GM23338 (cell line): ENCODE data around the gene IGF1R. TPM values are rescaled to one million over a fixed set of nuclear protein-coding genes. Genes with fewer than 3 reads are reported as not detected.

Source experiments
- EZH2phosphoT487 ChIP-seq: fragments of 200-600 bp; sonication (generic); IDR thresholded peaks from one replicate; pipeline ENCODE4 v1.8.1; 2018; ENCODE audit warnings: antibody characterized with exemption; ENCODE audit not compliant: unreplicated experiment
- JUNB ChIP-seq: IDR thresholded peaks from one replicate; pipeline ENCODE4 v1.6.1; 2016; ENCODE audit warnings: antibody characterized with exemption; ENCODE audit not compliant: unreplicated experiment
- POLR2AphosphoS5 ChIP-seq: IDR thresholded peaks from 2 replicates; pipeline ENCODE4 v1.6.1; 2016; ENCODE audit warnings: antibody characterized with exemption, low read depth
- ZNF331 ChIP-seq: fragments of 250-450 bp; sonication (Bioruptor Pico); IDR thresholded peaks from 2 replicates; pipeline ENCODE4 v1.5.0; 2020; ENCODE audit warnings: low read depth, mild to moderate bottlenecking, moderate library complexity
- polyA plus RNA-seq: library from polyadenylated mRNA; unstranded; fragments of >200 nt; fragmentation: Nextera tagmentation; extraction: Ambion mirVana; gene quantifications from 2 replicates; pipeline ENCODE4 v1.2.1, GENCODE V29; 2016
- total RNA-seq: library from RNA; depleted of rRNA; stranded (reverse); fragments of >200 nt; shearing (Covaris generic); gene quantifications from 2 replicates; pipeline ENCODE4 v1.2.3, GENCODE V29; 2014
- TF ChIP-seq, protein P1 (sequence below): fragments of 250-450 bp; sonication (Bioruptor Pico); IDR thresholded peaks from 2 replicates; pipeline ENCODE4 v1.5.0; 2020; ENCODE audit warnings: mild to moderate bottlenecking, moderate library complexity
- TF ChIP-seq, protein P2 (sequence below): IDR thresholded peaks from one replicate; pipeline ENCODE4 v1.6.1; 2018; ENCODE audit warnings: antibody characterized with exemption; ENCODE audit not compliant: unreplicated experiment
- TF ChIP-seq, protein P3 (sequence below), 2 experiments: fragments of 200-600 bp in 1 of 2; sonication (generic) in 1 of 2; conservative IDR thresholded peaks; 2 replicates each; pipeline versions ENCODE4 v1.5.1 to v1.6.1; 2016 to 2017; ENCODE audit warnings: antibody characterized with exemption in 2 of 2, low read depth in 2 of 2, mild to moderate bottlenecking in 2 of 2, moderate library complexity in 1 of 2

Gene IGF1R
- total and polyA plus RNA-seq, 2 experiments from 2014 or later = 20.4 to 92.2 TPM

DNA sequence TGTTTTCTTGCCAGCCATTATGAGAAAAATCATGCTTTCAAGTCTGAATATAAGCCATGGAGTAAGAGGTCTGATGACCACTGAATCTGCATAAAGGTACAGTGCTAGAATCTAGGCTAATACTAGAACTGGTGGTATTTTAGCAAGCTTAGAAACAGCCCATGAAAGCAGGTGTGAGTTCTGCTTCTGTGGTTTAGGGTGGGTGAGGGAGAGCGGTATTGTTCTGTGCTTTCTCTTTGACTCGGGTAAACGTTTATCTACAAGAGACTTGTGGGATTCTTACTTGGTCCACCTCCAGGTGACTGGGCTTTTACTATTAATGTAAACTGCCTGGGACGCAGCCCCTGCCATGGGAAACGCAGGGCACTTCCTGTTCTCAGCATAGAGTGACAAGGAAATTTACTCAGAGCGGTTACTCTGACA, 304.1 kb downstream of the IGF1R start (continued):
- TF ChIP-seq, protein P1, sequence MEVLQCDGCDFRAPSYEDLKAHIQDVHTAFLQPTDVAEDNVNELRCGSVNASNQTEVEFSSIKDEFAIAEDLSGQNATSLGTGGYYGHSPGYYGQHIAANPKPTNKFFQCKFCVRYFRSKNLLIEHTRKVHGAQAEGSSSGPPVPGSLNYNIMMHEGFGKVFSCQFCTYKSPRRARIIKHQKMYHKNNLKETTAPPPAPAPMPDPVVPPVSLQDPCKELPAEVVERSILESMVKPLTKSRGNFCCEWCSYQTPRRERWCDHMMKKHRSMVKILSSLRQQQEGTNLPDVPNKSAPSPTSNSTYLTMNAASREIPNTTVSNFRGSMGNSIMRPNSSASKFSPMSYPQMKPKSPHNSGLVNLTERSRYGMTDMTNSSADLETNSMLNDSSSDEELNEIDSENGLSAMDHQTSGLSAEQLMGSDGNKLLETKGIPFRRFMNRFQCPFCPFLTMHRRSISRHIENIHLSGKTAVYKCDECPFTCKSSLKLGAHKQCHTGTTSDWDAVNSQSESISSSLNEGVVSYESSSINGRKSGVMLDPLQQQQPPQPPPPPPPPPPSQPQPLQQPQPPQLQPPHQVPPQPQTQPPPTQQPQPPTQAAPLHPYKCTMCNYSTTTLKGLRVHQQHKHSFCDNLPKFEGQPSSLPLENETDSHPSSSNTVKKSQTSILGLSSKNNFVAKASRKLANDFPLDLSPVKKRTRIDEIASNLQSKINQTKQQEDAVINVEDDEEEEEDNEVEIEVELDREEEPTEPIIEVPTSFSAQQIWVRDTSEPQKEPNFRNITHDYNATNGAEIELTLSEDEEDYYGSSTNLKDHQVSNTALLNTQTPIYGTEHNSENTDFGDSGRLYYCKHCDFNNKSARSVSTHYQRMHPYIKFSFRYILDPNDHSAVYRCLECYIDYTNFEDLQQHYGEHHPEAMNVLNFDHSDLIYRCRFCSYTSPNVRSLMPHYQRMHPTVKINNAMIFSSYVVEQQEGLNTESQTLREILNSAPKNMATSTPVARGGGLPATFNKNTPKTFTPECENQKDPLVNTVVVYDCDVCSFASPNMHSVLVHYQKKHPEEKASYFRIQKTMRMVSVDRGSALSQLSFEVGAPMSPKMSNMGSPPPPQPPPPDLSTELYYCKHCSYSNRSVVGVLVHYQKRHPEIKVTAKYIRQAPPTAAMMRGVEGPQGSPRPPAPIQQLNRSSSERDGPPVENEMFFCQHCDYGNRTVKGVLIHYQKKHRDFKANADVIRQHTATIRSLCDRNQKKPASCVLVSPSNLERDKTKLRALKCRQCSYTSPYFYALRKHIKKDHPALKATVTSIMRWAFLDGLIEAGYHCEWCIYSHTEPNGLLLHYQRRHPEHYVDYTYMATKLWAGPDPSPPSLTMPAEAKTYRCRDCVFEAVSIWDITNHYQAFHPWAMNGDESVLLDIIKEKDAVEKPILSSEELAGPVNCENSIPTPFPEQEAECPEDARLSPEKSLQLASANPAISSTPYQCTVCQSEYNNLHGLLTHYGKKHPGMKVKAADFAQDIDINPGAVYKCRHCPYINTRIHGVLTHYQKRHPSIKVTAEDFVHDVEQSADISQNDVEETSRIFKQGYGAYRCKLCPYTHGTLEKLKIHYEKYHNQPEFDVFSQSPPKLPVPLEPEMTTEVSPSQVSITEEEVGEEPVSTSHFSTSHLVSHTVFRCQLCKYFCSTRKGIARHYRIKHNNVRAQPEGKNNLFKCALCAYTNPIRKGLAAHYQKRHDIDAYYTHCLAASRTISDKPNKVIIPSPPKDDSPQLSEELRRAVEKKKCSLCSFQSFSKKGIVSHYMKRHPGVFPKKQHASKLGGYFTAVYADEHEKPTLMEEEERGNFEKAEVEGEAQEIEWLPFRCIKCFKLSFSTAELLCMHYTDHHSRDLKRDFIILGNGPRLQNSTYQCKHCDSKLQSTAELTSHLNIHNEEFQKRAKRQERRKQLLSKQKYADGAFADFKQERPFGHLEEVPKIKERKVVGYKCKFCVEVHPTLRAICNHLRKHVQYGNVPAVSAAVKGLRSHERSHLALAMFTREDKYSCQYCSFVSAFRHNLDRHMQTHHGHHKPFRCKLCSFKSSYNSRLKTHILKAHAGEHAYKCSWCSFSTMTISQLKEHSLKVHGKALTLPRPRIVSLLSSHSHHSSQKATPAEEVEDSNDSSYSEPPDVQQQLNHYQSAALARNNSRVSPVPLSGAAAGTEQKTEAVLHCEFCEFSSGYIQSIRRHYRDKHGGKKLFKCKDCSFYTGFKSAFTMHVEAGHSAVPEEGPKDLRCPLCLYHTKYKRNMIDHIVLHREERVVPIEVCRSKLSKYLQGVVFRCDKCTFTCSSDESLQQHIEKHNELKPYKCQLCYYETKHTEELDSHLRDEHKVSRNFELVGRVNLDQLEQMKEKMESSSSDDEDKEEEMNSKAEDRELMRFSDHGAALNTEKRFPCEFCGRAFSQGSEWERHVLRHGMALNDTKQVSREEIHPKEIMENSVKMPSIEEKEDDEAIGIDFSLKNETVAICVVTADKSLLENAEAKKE (CRISPR knock-in tag) = no peak
- TF ChIP-seq JUNB (no peak), EZH2phosphoT487 (no peak), POLR2AphosphoS5 (no peak), ZNF331 (CRISPR knock-in tag) (no peak)
- TF ChIP-seq, protein P2, sequence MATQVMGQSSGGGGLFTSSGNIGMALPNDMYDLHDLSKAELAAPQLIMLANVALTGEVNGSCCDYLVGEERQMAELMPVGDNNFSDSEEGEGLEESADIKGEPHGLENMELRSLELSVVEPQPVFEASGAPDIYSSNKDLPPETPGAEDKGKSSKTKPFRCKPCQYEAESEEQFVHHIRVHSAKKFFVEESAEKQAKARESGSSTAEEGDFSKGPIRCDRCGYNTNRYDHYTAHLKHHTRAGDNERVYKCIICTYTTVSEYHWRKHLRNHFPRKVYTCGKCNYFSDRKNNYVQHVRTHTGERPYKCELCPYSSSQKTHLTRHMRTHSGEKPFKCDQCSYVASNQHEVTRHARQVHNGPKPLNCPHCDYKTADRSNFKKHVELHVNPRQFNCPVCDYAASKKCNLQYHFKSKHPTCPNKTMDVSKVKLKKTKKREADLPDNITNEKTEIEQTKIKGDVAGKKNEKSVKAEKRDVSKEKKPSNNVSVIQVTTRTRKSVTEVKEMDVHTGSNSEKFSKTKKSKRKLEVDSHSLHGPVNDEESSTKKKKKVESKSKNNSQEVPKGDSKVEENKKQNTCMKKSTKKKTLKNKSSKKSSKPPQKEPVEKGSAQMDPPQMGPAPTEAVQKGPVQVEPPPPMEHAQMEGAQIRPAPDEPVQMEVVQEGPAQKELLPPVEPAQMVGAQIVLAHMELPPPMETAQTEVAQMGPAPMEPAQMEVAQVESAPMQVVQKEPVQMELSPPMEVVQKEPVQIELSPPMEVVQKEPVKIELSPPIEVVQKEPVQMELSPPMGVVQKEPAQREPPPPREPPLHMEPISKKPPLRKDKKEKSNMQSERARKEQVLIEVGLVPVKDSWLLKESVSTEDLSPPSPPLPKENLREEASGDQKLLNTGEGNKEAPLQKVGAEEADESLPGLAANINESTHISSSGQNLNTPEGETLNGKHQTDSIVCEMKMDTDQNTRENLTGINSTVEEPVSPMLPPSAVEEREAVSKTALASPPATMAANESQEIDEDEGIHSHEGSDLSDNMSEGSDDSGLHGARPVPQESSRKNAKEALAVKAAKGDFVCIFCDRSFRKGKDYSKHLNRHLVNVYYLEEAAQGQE = no peak
- TF ChIP-seq, protein P3, sequence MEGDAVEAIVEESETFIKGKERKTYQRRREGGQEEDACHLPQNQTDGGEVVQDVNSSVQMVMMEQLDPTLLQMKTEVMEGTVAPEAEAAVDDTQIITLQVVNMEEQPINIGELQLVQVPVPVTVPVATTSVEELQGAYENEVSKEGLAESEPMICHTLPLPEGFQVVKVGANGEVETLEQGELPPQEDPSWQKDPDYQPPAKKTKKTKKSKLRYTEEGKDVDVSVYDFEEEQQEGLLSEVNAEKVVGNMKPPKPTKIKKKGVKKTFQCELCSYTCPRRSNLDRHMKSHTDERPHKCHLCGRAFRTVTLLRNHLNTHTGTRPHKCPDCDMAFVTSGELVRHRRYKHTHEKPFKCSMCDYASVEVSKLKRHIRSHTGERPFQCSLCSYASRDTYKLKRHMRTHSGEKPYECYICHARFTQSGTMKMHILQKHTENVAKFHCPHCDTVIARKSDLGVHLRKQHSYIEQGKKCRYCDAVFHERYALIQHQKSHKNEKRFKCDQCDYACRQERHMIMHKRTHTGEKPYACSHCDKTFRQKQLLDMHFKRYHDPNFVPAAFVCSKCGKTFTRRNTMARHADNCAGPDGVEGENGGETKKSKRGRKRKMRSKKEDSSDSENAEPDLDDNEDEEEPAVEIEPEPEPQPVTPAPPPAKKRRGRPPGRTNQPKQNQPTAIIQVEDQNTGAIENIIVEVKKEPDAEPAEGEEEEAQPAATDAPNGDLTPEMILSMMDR (conservative IDR thresholded peaks at IDR 0.05; ENCODE audit: low read depth in 2 of 2) = no peak
